ELR (cell line): ENCODE data around the gene TBX22.
"Not testable (repeated sequence)": the region's sequence is repeated elsewhere in the genome, so short reads cannot be mapped to it uniquely, and the experiment has no call there.

Experiments used
- DNase-seq: peaks from one replicate; pipeline ENCODE4 v3.0.0-alpha.2; 2015; ENCODE audit warnings: low read depth

The TBX22 gene

GRCh38 chrX:80014141-80014940 is at the start of gene TBX22:
TBX22 (plus strand) TSS chrX:80014753; CDS start chrX:80022270, 7,517 bp downstream.
- DNase-seq, result no peak

GRCh38 chrX:79975605-79976004 is 38.9 kb upstream of the TBX22 start:
- DNase-seq, result no peak

- no peak for DNase-seq
Observed at GRCh38 chrX:80004458-80004857, 10.1 kb upstream of the TBX22 start.

- no peak for DNase-seq
Observed at GRCh38 chrX:80011522-80011921, 3.0 kb upstream of the TBX22 start.

GRCh38 chrX:80016182-80016581 is 1.6 kb downstream of the TBX22 start:
- no peak for DNase-seq

GRCh38 chrX:80021621-80022020 is 7.1 kb downstream of the TBX22 start:
- DNase-seq, result no peak

- DNase-seq, result no peak
Observed at GRCh38 chrX:80022363-80023031, 7.9 kb downstream of the TBX22 start.

- DNase-seq, result no peak
Observed at GRCh38 chrX:80026116-80026515, 11.6 kb downstream of the TBX22 start.

- not testable (repeated sequence) for DNase-seq
Observed at GRCh38 chrX:80066156-80066555, 51.6 kb downstream of the TBX22 start.

- not testable (repeated sequence) for DNase-seq
Observed at GRCh38 chrX:80075625-80076024, 61.1 kb downstream of the TBX22 start.
